Endodermal cell (in vitro differentiated cells): ENCODE results near the gene TEX13D. TPM values are rescaled to one million over a fixed set of nuclear protein-coding genes. Genes with fewer than 3 reads are reported as not detected.

ENCODE experiments used
- DNase-seq: peaks from one replicate; pipeline ENCODE4 v3.0.0-alpha.2; 2017
- H3K27ac ChIP-seq: 2 replicates; pipeline ENCODE4 v1.5.1; 2013; ENCODE audit warnings: mild to moderate bottlenecking, low read depth, low read length, moderate library complexity
- H3K27me3 ChIP-seq: 2 replicates; pipeline ENCODE4 v1.6.1; 2013; ENCODE audit warnings: mild to moderate bottlenecking, low read length, moderate library complexity; ENCODE audit not compliant: insufficient read depth, control insufficient read depth, poor library complexity, severe bottlenecking
- H3K36me3 ChIP-seq: 2 replicates; pipeline ENCODE4 v1.7.0; 2013; ENCODE audit warnings: mild to moderate bottlenecking, low read length, moderate library complexity; ENCODE audit not compliant: control insufficient read depth, insufficient read depth
- H3K4me1 ChIP-seq: one replicate; pipeline ENCODE4 v1.7.0; 2013; ENCODE audit warnings: low read length; ENCODE audit not compliant: control insufficient read depth, insufficient read depth
- H3K4me3 ChIP-seq: 2 replicates; pipeline ENCODE4 v1.5.1; 2013; ENCODE audit warnings: mild to moderate bottlenecking, low read length, moderate library complexity
- H3K9ac ChIP-seq: 2 replicates; pipeline ENCODE4 v1.6.1; 2013; ENCODE audit warnings: mild to moderate bottlenecking, low read length, moderate library complexity; ENCODE audit not compliant: poor library complexity, severe bottlenecking; ENCODE audit errors: extremely low read depth
- H3K9me3 ChIP-seq: 2 replicates; pipeline ENCODE4 v1.6.1; 2013; ENCODE audit warnings: mild to moderate bottlenecking, low read length, moderate library complexity; ENCODE audit not compliant: control insufficient read depth
- H3K27ac Mint-ChIP-seq: 2 replicates; pipeline ENCODE4 v1.8.0; 2020; ENCODE audit warnings: mixed read lengths
- H3K27me3 Mint-ChIP-seq: 2 replicates; pipeline ENCODE4 v1.8.0; 2021; ENCODE audit warnings: mild to moderate bottlenecking, mixed read lengths; ENCODE audit not compliant: insufficient read depth
- H3K36me3 Mint-ChIP-seq: 2 replicates; pipeline ENCODE4 v1.8.0; 2020; ENCODE audit warnings: low read depth, mixed read lengths
- H3K4me1 Mint-ChIP-seq: 2 replicates; pipeline ENCODE4 v1.8.0; 2020; ENCODE audit warnings: mixed read lengths
- H3K4me3 Mint-ChIP-seq: 2 replicates; pipeline ENCODE4 v1.8.0; 2020; ENCODE audit warnings: mild to moderate bottlenecking, moderate library complexity, mixed read lengths
- H3K9me3 Mint-ChIP-seq: 2 replicates; pipeline ENCODE4 v1.8.0; 2020; ENCODE audit warnings: mild to moderate bottlenecking, mixed read lengths
- CTCF ChIP-seq: fragments of 200-600 bp; sonication (generic); conservative IDR thresholded peaks from 2 replicates; pipeline ENCODE4 v1.5.0; 2021; ENCODE audit warnings: antibody characterized with exemption, mild to moderate bottlenecking
- WGBS, 2 experiments: methylation state at CpG; one replicate each; pipeline versions ENCODE4 v1.1.5 to v1.1.7; 2013; ENCODE audit warnings: missing lambda C conversion rate in 2 of 2, mixed read lengths in 1 of 2; ENCODE audit not compliant: insufficient coverage in 1 of 2, insufficient read length in 1 of 2; 5-methylcytosine and 5-hydroxymethylcytosine counted together
- total RNA-seq, 2 donors: library from RNA; stranded (reverse); fragmentation: NEBNext Ultra II Directional in 1 of 2; extraction: Animal tissue kit (Norgen Biotek cat#: 25700) in 1 of 2; gene quantifications; 2 replicates in 1 of 2; 3 replicates in 1 of 2; pipeline ENCODE4 v1.2.1, GENCODE V29; 2021

The TEX13D gene
- total RNA-seq, 2 donors from 2014 or later = not detected

- H3K27ac ChIP-seq = no peak overlapping the region
- Mint-ChIP-seq H3K27me3 (peaks cover 2% of the 10 kb centered on the region), H3K4me3 (no peak overlapping the region), H3K4me1 (peaks cover 6% of the 10 kb centered on the region), H3K9me3 (no peaks in the 10 kb centered on the region), H3K27ac (no peak overlapping the region), H3K36me3 (no peaks in the 10 kb centered on the region)
- no peaks in the 10 kb centered on the region for H3K9me3 ChIP-seq
- no peaks in the 10 kb centered on the region for H3K27me3 ChIP-seq
- no peak for TF ChIP-seq CTCF
- 73% methylated on average over 1 of the region's 1 CpG; no CpG with 5 or more reads in 1 of the 2 experiments for WGBS, 2 experiments
- H3K36me3 ChIP-seq = no peaks in the 10 kb centered on the region
- no peak overlapping the region for H3K9ac ChIP-seq
- DNase-seq = no peak
- no peak overlapping the region for H3K4me3 ChIP-seq
- no peaks in the 10 kb centered on the region for H3K4me1 ChIP-seq
These were observed 5.5 kb downstream of the TEX13D start for GRCh38 chrX:124337916-124338315.

- Histone ChIP-seq H3K27me3 (no peaks in the 10 kb centered on the region), H3K9ac (no peak overlapping the region), H3K36me3 (no peaks in the 10 kb centered on the region), H3K9me3 (no peaks in the 10 kb centered on the region), H3K4me3 (no peak overlapping the region), H3K4me1 (no peaks in the 10 kb centered on the region), H3K27ac (no peak overlapping the region)
- no peak for TF ChIP-seq CTCF
- Mint-ChIP-seq H3K9me3 (no peaks in the 10 kb centered on the region), H3K4me3 (no peak overlapping the region), H3K4me1 (peaks cover 11% of the 10 kb centered on the region), H3K27ac (no peak overlapping the region), H3K27me3 (peaks cover 2% of the 10 kb centered on the region), H3K36me3 (no peaks in the 10 kb centered on the region)
- 94 to 100% methylated on average over 2 to 6 of the region's 6 CpGs for WGBS, 2 experiments
- DNase-seq = no peak
These were observed 6.5 kb downstream of the TEX13D start for GRCh38 chrX:124338733-124339514.

- no peaks in the 10 kb centered on the region for H3K36me3 ChIP-seq
- no peak overlapping the region for H3K9ac ChIP-seq
- DNase-seq = no peak
- peaks cover 11% of the 10 kb centered on the region for H3K4me1 Mint-ChIP-seq
- no peak for TF ChIP-seq CTCF
- no peaks in the 10 kb centered on the region for H3K27me3 Mint-ChIP-seq
- H3K27ac ChIP-seq = no peak overlapping the region
- no peak overlapping the region for H3K4me3 ChIP-seq
- H3K27ac Mint-ChIP-seq = no peak overlapping the region
- H3K36me3 Mint-ChIP-seq = no peaks in the 10 kb centered on the region
- no peaks in the 10 kb centered on the region for H3K9me3 Mint-ChIP-seq
- 72% methylated on average over 4 of the region's 7 CpGs; no CpG with 5 or more reads in 1 of the 2 experiments for WGBS, 2 experiments
- H3K4me1 ChIP-seq = no peaks in the 10 kb centered on the region
- no peaks in the 10 kb centered on the region for H3K27me3 ChIP-seq
- H3K4me3 Mint-ChIP-seq = no peak overlapping the region
- H3K9me3 ChIP-seq = no peaks in the 10 kb centered on the region
These were observed 9.1 kb downstream of the TEX13D start for GRCh38 chrX:124341396-124342132.
